DMS 273 (cell line): Measurements from ENCODE around the gene NAA50.

Experiments
- DNase-seq: peaks from one replicate; lab custom pipeline; 2025; ENCODE audit not compliant: unreplicated experiment; lab: John Stamatoyannopoulos, UW

Gene NAA50

GRCh38 chr3:113743006-113743630 is 2.9 kb downstream of the NAA50 start:
- no peak for DNase-seq

- DNase-seq, result no peak
Measured at GRCh38 chr3:113741620-113742019, 4.4 kb downstream of the NAA50 start.

- no peak for DNase-seq
Measured at GRCh38 chr3:113741086-113741485, 5.0 kb downstream of the NAA50 start.

- peak; percentile 83 for DNase-seq
Measured at GRCh38 chr3:113736548-113737089, 9.4 kb downstream of the NAA50 start.

GRCh38 chr3:113731694-113732093 is 14.4 kb downstream of the NAA50 start:
- no peak for DNase-seq

- no peak for DNase-seq
Measured at GRCh38 chr3:113730550-113730949, 15.5 kb downstream of the NAA50 start.

- no peak for DNase-seq
Measured at GRCh38 chr3:113728661-113729060, 17.4 kb downstream of the NAA50 start.

- no peak for DNase-seq
Measured at GRCh38 chr3:113721636-113722035, 24.4 kb downstream of the NAA50 start.

GRCh38 chr3:113719758-113720157 is 26.3 kb downstream of the NAA50 start:
- no peak for DNase-seq

GRCh38 chr3:113719294-113719693 is 26.8 kb downstream of the NAA50 start:
- DNase-seq, result no peak

- DNase-seq, result no peak
Measured at GRCh38 chr3:113717818-113718217, 28.2 kb downstream of the NAA50 start.

- DNase-seq, result no peak
Measured at GRCh38 chr3:113717308-113717707, 28.7 kb downstream of the NAA50 start.

- DNase-seq, result no peak
Measured at GRCh38 chr3:113714702-113715101, 31.3 kb downstream of the NAA50 start.

- no peak for DNase-seq
Measured at GRCh38 chr3:113712129-113712528, 33.9 kb downstream of the NAA50 start.

- DNase-seq, result no peak
Measured at GRCh38 chr3:113707835-113708234, 38.2 kb downstream of the NAA50 start.

GRCh38 chr3:113698956-113699355 is 47.1 kb downstream of the NAA50 start:
- DNase-seq, result no peak

GRCh38 chr3:113698213-113698742 is 47.8 kb downstream of the NAA50 start:
- DNase-seq, result no peak

GRCh38 chr3:113697500-113698090 is 48.5 kb downstream of the NAA50 start:
- DNase-seq, result peak; percentile 68

- peak; percentile 100 for DNase-seq
Measured at GRCh38 chr3:113696658-113697499, 49.2 kb downstream of the NAA50 start.

- DNase-seq, result peak; percentile 91
Measured at GRCh38 chr3:113695786-113696645, 50.0 kb downstream of the NAA50 start, which contains the start of gene USF3. TSS of gene USF3 (minus strand) at chr3:113696642. CDS start at chr3:113674878, 21,764 bp downstream.

GRCh38 chr3:113695431-113695785 is 50.6 kb downstream of the NAA50 start:
- peak; percentile 66 for DNase-seq
